Endothelial cell of umbilical vein (primary cell): ENCODE data around the gene MYPN. TPM values are rescaled to one million over a fixed set of nuclear protein-coding genes. Genes with fewer than 3 reads are reported as not detected.
A peak's percentile ranks its signal among the peaks of the same experiment; 100 is the strongest.

Source experiments
- BruUV-seq: library from RNA; stranded (reverse); fragments of 400-500 nt; replicated peaks from 2 replicates; lab custom pipeline; 2021; lab: Mats Ljungman, UMichigan
- CTCF ChIA-PET: fragments of 300-600, 350-600 bp; sonication (Branson Sonifier 250); formaldehyde crosslinking; loops from one replicate; lab custom pipeline; 2021; ENCODE audit warnings: antibody characterized with exemption, inconsistent platforms; lab: Charles Lee
- POLR2A ChIA-PET: fragments of 300-600, 350-600 bp; sonication (Branson Sonifier 250); formaldehyde crosslinking; loops from one replicate; lab custom pipeline; 2021; ENCODE audit warnings: antibody characterized with exemption, inconsistent platforms; lab: Charles Lee
- DNase-seq: peaks from one replicate; pipeline ENCODE4 v3.0.0-alpha.2; 2011; ENCODE audit warnings: low read depth, low spot score
- FAIRE-seq: peaks from 2 replicates; lab custom pipeline; 2011; peaks lifted over from hg19 to GRCh38; lab: Jason Lieb, UNC
- H2AFZ ChIP-seq: 2 replicates; pipeline ENCODE4 v1.6.0; 2012; ENCODE audit warnings: low read depth, low read length, control low read depth, inconsistent platforms
- H3K27ac ChIP-seq: 2 replicates; pipeline ENCODE4 v1.5.1; 2011; ENCODE audit warnings: low read depth, mild to moderate bottlenecking, control low read depth, low read length, moderate library complexity; ENCODE audit not compliant: insufficient read depth
- H3K27me3 ChIP-seq, 2 experiments: 2 replicates each; pipeline versions ENCODE4 v1.6.0 to v1.6.1; 2011; ENCODE audit warnings: low read length in 2 of 2, mixed read lengths in 1 of 2; ENCODE audit not compliant: control insufficient read depth in 2 of 2, insufficient read depth in 2 of 2
- H3K36me3 ChIP-seq, 2 experiments: 2 replicates in 1 of 2; 3 replicates in 1 of 2; pipeline ENCODE4 v1.5.1; 2011; ENCODE audit warnings: low read length in 2 of 2, mild to moderate bottlenecking in 1 of 2, moderate library complexity in 1 of 2; ENCODE audit not compliant: control insufficient read depth in 2 of 2, insufficient read depth in 2 of 2; ENCODE audit errors: extremely low read depth in 1 of 2
- H3K4me1 ChIP-seq: 3 replicates; pipeline ENCODE4 v1.5.1; 2011; ENCODE audit warnings: mild to moderate bottlenecking, low read length; ENCODE audit not compliant: control insufficient read depth, insufficient read depth; ENCODE audit errors: extremely low read depth
- H3K4me2 ChIP-seq: 2 replicates; pipeline ENCODE4 v1.6.1; 2011; ENCODE audit warnings: low read length, control low read depth, mixed read lengths; ENCODE audit not compliant: insufficient read depth
- H3K4me3 ChIP-seq, 3 experiments: fragments of 200-600 bp in 1 of 3; sonication (generic), shearing (Covaris generic) in 1 of 3; replicated peaks in 1 of 3; 2 replicates each; pipeline ENCODE4 v1.5.1; 2011 to 2016; ENCODE audit warnings: control low read depth in 3 of 3, low read length in 3 of 3, mild to moderate bottlenecking in 2 of 3, inconsistent platforms in 1 of 3, low read depth in 1 of 3, moderate library complexity in 1 of 3; ENCODE audit not compliant: insufficient read depth in 1 of 3
- H3K79me2 ChIP-seq: 2 replicates; pipeline ENCODE4 v1.6.0; 2012; ENCODE audit warnings: low read length, inconsistent platforms; ENCODE audit not compliant: control insufficient read depth, insufficient read depth
- H3K9ac ChIP-seq: replicated peaks from 2 replicates; pipeline ENCODE3; 2011; ENCODE audit warnings: low read length, control low read depth; ENCODE audit not compliant: insufficient read depth; ENCODE audit errors: extremely low read depth
- H3K9me1 ChIP-seq: replicated peaks from 3 replicates; pipeline ENCODE4 v1.6.0; 2011; ENCODE audit warnings: mild to moderate bottlenecking, low read length; ENCODE audit not compliant: control insufficient read depth, insufficient read depth; ENCODE audit errors: extremely low read depth
- H3K9me3 ChIP-seq: replicated peaks from 2 replicates; pipeline ENCODE4 v1.5.1; 2012; ENCODE audit warnings: low read length, inconsistent platforms; ENCODE audit not compliant: control insufficient read depth, insufficient read depth
- H4K20me1 ChIP-seq: replicated peaks from 2 replicates; pipeline ENCODE3; 2011; ENCODE audit warnings: mild to moderate bottlenecking, low read length; ENCODE audit not compliant: control insufficient read depth, insufficient read depth; ENCODE audit errors: extremely low read depth
- CTCF ChIP-seq, 2 donors: IDR thresholded peaks; 1 replicate in 1 of 2; 2 replicates in 1 of 2; pipeline ENCODE4 v1.5.1; 2011; ENCODE audit warnings: low read length in 2 of 2, mild to moderate bottlenecking in 2 of 2, moderate library complexity in 2 of 2, control low read depth in 1 of 2, inconsistent platforms in 1 of 2, low read depth in 1 of 2; ENCODE audit not compliant: insufficient read depth in 1 of 2; ENCODE audit errors: extremely low read depth in 1 of 2
- EZH2 ChIP-seq: IDR thresholded peaks from 2 replicates; pipeline ENCODE4 v1.6.1; 2012; ENCODE audit warnings: borderline replicate concordance, low read depth, mild to moderate bottlenecking, moderate library complexity, low read length, inconsistent platforms; ENCODE audit not compliant: severe bottlenecking
- FOS ChIP-seq: IDR thresholded peaks from 2 replicates; pipeline ENCODE4 v1.6.1; 2011; ENCODE audit warnings: mild to moderate bottlenecking, low read length, moderate library complexity, borderline replicate concordance; ENCODE audit not compliant: insufficient read depth
- GATA2 ChIP-seq: IDR thresholded peaks from 2 replicates; pipeline ENCODE4 v1.7.0; 2011; ENCODE audit warnings: low read depth, mild to moderate bottlenecking, moderate library complexity, mixed read lengths, low read length; ENCODE audit not compliant: insufficient read length, insufficient read depth
- JUN ChIP-seq: IDR thresholded peaks from 2 replicates; pipeline ENCODE4 v1.6.1; 2011; ENCODE audit warnings: borderline replicate concordance, low read depth; ENCODE audit not compliant: insufficient read length, insufficient read depth
- MAX ChIP-seq: IDR thresholded peaks from 2 replicates; pipeline ENCODE4 v1.6.1; 2011; ENCODE audit not compliant: insufficient read depth, insufficient read length
- MYC ChIP-seq: IDR thresholded peaks from one replicate; pipeline ENCODE4 v1.6.1; 2011; ENCODE audit warnings: mild to moderate bottlenecking, low read depth, low read length
- POLR2A ChIP-seq: IDR thresholded peaks from 2 replicates; pipeline ENCODE4 v1.6.1; 2012; ENCODE audit warnings: low read depth, mild to moderate bottlenecking, control low read depth, low read length
- POLR2AphosphoS5 ChIP-seq: IDR thresholded peaks from 2 replicates; pipeline ENCODE4 v1.6.1; 2012; ENCODE audit warnings: low read depth, mild to moderate bottlenecking, control low read depth, low read length, moderate library complexity; ENCODE audit not compliant: insufficient read depth
- dilution Hi-C: fragments of 300-500 bp; cut with MboI; formaldehyde crosslinking; loops from one replicate; pipeline ENCODE4 v1.15.0; 2019; ENCODE audit warnings: low sequenced_read_pairs; ENCODE audit not compliant: extremely low pct_ligation_motif_present
- intact Hi-C: fragments of 100-400 bp; cut with micrococcal nuclease; formaldehyde crosslinking; loops from one replicate; pipeline ENCODE4 v1.10.0; 2022
- polyA plus RNA-seq, 4 experiments: library from polyadenylated mRNA; depleted of rRNA in 3 of 4; stranded (reverse) in 3 of 4; unstranded in 1 of 4; fragments of >200 nt; gene quantifications; 2 replicates each; pipeline versions ENCODE4 v1.2.1 to v1.2.3, GENCODE V29; 2011 to 2012; ENCODE audit warnings: missing spikeins in 1 of 4
- total RNA-seq: library from RNA; stranded (reverse); gene quantifications from 2 replicates; pipeline ENCODE4 v1.2.3, GENCODE V29; 2021

The MYPN gene
- total and polyA plus RNA-seq, 2 donors (not counting 3 experiments of a cell fraction or from before 2014, with no cell fraction given) = 0.01 TPM; not detected in 1

DNA sequence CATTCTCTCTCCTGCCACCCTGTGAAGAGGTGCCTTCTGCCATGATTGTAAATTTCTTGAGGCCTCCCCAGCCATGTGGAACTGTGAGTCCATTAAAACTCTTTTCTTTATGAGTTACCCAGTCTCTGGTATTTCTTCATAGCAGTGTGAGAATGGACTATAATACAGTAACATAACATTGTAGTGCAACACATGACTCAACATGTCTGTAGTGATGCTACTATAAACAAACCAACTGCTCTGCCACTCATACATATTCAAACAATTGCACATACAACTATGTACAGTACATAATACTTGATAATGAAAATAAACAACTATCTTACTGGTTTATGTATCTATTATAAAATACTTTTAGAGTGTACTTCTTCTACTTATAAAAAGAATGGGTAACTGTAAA lies 115.5 kb downstream of the MYPN start:
- dilution Hi-C loops = no loop called here
- H2AFZ ChIP-seq = no peak overlapping the region

GRCh38 chr10:68230268-68230667 lies 121.0 kb downstream of the MYPN start:
- no peak overlapping the region for H2AFZ ChIP-seq
- no peak overlapping the region for H3K27ac ChIP-seq
- BruUV-seq = no TSS peak
- no peaks in the 10 kb centered on the region for H4K20me1 ChIP-seq
- H3K4me3 ChIP-seq = no peak overlapping the region
- no peaks in the 10 kb centered on the region for H3K9me3 ChIP-seq
- ChIA-PET CTCF (interaction anchor here (1.3 to 4.2 kb wide), 5 partner anchors 9 to 74 kb away, joined by 3 to 38 read pairs (median 5); no protein-coding TSS in a partner anchor), POLR2A (no interaction called here)
- H3K4me2 ChIP-seq = peak overlapping the region; percentile 81
- DNase-seq = no peak
- H3K9me1 ChIP-seq = no peaks in the 10 kb centered on the region
- H3K9ac ChIP-seq = no peak overlapping the region
- dilution Hi-C loops = no loop called here
- TF ChIP-seq CTCF (IDR thresholded peaks at IDR 0.05; ENCODE audit: extremely low read depth in 1 of 2, insufficient read depth in 1 of 2, low read depth in 1 of 2, low read length in 2 of 2) (no peak), FOS (no peak), EZH2 (no peak), POLR2A (no peak), GATA2 (no peak), POLR2AphosphoS5 (no peak), MAX (no peak), JUN (no peak)
- peaks cover 25 to 29% of the 10 kb centered on the region in 2 experiments for H3K27me3 ChIP-seq
- peaks cover 12% of the 10 kb centered on the region for H3K4me1 ChIP-seq
- no peaks in the 10 kb centered on the region for H3K36me3 ChIP-seq
- no peak for FAIRE-seq
- no peaks in the 10 kb centered on the region for H3K79me2 ChIP-seq
- intact Hi-C loops = no loop called here

More for the DNA sequence above, 115.5 kb downstream of the MYPN start:
- TF ChIP-seq MYC (no peak), POLR2AphosphoS5 (no peak), JUN (no peak), POLR2A (no peak)
- no peak overlapping the region for H3K4me3 ChIP-seq
- no peaks in the 10 kb centered on the region for H3K9me3 ChIP-seq
- H3K27me3 ChIP-seq = peaks cover 4 to 7% of the 10 kb centered on the region in 2 experiments
- H3K9me1 ChIP-seq = no peaks in the 10 kb centered on the region
- ChIA-PET POLR2A (no interaction called here), CTCF (interaction anchor here (0.8 to 2.5 kb wide), 2 partner anchors 12 to 28 kb away, joined by 4 to 18 read pairs; no protein-coding TSS in a partner anchor)
- H3K4me2 ChIP-seq = no peak overlapping the region
- no peak for FAIRE-seq
- BruUV-seq = no TSS peak
- no peaks in the 10 kb centered on the region for H3K36me3 ChIP-seq
- DNase-seq = no peak
- H3K4me1 ChIP-seq = no peaks in the 10 kb centered on the region
- no peaks in the 10 kb centered on the region for H4K20me1 ChIP-seq
- no peak overlapping the region for H3K27ac ChIP-seq
- H3K79me2 ChIP-seq = no peaks in the 10 kb centered on the region
- H3K9ac ChIP-seq = no peak overlapping the region
- intact Hi-C loops = no loop called here
